Keratinocyte (primary cell): ENCODE results near the gene AK2. TPM values are rescaled to one million over a fixed set of nuclear protein-coding genes. Genes with fewer than 3 reads are reported as not detected.

Source experiments
- DNase-seq: peaks from one replicate; pipeline ENCODE4 v3.0.0-alpha.2; 2011; ENCODE audit warnings: low read depth, missing footprints, low spot score
- FAIRE-seq: peaks from 2 replicates; lab custom pipeline; 2011; peaks lifted over from hg19 to GRCh38; lab: Jason Lieb, UNC
- H2AFZ ChIP-seq: 2 replicates; pipeline ENCODE4 v1.6.0; 2012; ENCODE audit warnings: low read length, control low read depth, inconsistent platforms; ENCODE audit not compliant: control insufficient read depth
- H3K27ac ChIP-seq: 2 replicates; pipeline ENCODE4 v1.5.1; 2011; ENCODE audit warnings: low read length; ENCODE audit not compliant: control insufficient read depth, insufficient read depth
- H3K27me3 ChIP-seq: 3 replicates; pipeline ENCODE4 v1.6.0; 2011; ENCODE audit warnings: low read length; ENCODE audit not compliant: control insufficient read depth, insufficient read depth; ENCODE audit errors: extremely low read depth
- H3K36me3 ChIP-seq, 2 experiments: 2 replicates in 1 of 2; 3 replicates in 1 of 2; pipeline ENCODE4 v1.5.1; 2011; ENCODE audit warnings: low read length in 2 of 2, mild to moderate bottlenecking in 1 of 2; ENCODE audit not compliant: control insufficient read depth in 2 of 2, insufficient read depth in 2 of 2; ENCODE audit errors: extremely low read depth in 1 of 2
- H3K4me1 ChIP-seq: 3 replicates; pipeline ENCODE4 v1.5.1; 2011; ENCODE audit warnings: low read length; ENCODE audit not compliant: control insufficient read depth, insufficient read depth; ENCODE audit errors: extremely low read depth
- H3K4me2 ChIP-seq: 3 replicates; pipeline ENCODE4 v1.6.0; 2011; ENCODE audit warnings: low read depth, low read length; ENCODE audit not compliant: control insufficient read depth, insufficient read depth; ENCODE audit errors: extremely low read depth
- H3K4me3 ChIP-seq, 3 experiments: fragments of 200-600 bp in 1 of 3; sonication (generic) in 1 of 3; 2 replicates in 2 of 3; 3 replicates in 1 of 3; pipeline ENCODE4 v1.5.1; 2011 to 2016; ENCODE audit warnings: low read length in 3 of 3, mild to moderate bottlenecking in 3 of 3, control low read depth in 2 of 3, inconsistent platforms in 1 of 3, low read depth in 1 of 3, mixed read lengths in 1 of 3, mixed run types in 1 of 3, moderate library complexity in 1 of 3; ENCODE audit not compliant: control insufficient read depth in 2 of 3, insufficient read depth in 2 of 3; ENCODE audit errors: extremely low read depth in 1 of 3
- H3K79me2 ChIP-seq: 2 replicates; pipeline ENCODE4 v1.6.0; 2012; ENCODE audit warnings: low read length; ENCODE audit not compliant: control insufficient read depth, insufficient read depth
- H3K9ac ChIP-seq: 3 replicates; pipeline ENCODE4 v1.6.0; 2011; ENCODE audit warnings: low read length; ENCODE audit not compliant: control insufficient read depth, insufficient read depth; ENCODE audit errors: extremely low read depth
- H3K9me1 ChIP-seq: 3 replicates; pipeline ENCODE4 v1.6.0; 2011; ENCODE audit warnings: low read length; ENCODE audit not compliant: control insufficient read depth, insufficient read depth; ENCODE audit errors: extremely low read depth
- H3K9me3 ChIP-seq: 2 replicates; pipeline ENCODE4 v1.5.1; 2012; ENCODE audit warnings: low read depth, low read length; ENCODE audit not compliant: control insufficient read depth
- H4K20me1 ChIP-seq: 3 replicates; pipeline ENCODE4 v1.6.0; 2011; ENCODE audit warnings: low read length; ENCODE audit not compliant: control insufficient read depth, insufficient read depth; ENCODE audit errors: extremely low read depth
- EZH2 ChIP-seq: IDR thresholded peaks from one replicate; pipeline ENCODE4 v1.6.1; 2012; ENCODE audit warnings: inconsistent platforms, mild to moderate bottlenecking, low read length, moderate library complexity
- dilution Hi-C: fragments of 300-500 bp; cut with MboI; formaldehyde crosslinking; loops from one replicate; pipeline ENCODE4 v1.7.0; 2020; ENCODE audit warnings: low sequenced_read_pairs; ENCODE audit not compliant: extremely low pct_ligation_motif_present
- polyA plus RNA-seq, 5 experiments: library from polyadenylated mRNA; depleted of rRNA in 3 of 5; stranded (reverse) in 3 of 5; stranded (forward) in 1 of 5; unstranded in 1 of 5; fragments of >200 nt; gene quantifications; 1 replicate in 1 of 5; 2 replicates in 3 of 5; 3 replicates in 1 of 5; pipeline versions ENCODE4 v1.2.1 to v1.2.3, GENCODE V29; 2011 to 2012; ENCODE audit warnings: missing spikeins in 2 of 5, low read depth in 1 of 5, low replicate concordance in 1 of 5
- TF ChIP-seq, protein P1 (sequence below), 3 experiments: IDR thresholded peaks in 1 of 3; conservative IDR thresholded peaks in 1 of 3; optimal IDR thresholded peaks in 1 of 3; 2 replicates in 2 of 3; 3 replicates in 1 of 3; pipeline versions ENCODE3 to v1.5.1; 2011; ENCODE audit warnings: low read length in 3 of 3, mild to moderate bottlenecking in 3 of 3, moderate library complexity in 2 of 3, control low read depth in 1 of 3, inconsistent platforms in 1 of 3; ENCODE audit not compliant: insufficient read depth in 2 of 3; ENCODE audit errors: extremely low read depth in 1 of 3

The AK2 gene
- polyA plus RNA-seq, 1 donor (not counting 4 experiments of a cell fraction or from before 2014, with no cell fraction given), result 258 TPM

DNA sequence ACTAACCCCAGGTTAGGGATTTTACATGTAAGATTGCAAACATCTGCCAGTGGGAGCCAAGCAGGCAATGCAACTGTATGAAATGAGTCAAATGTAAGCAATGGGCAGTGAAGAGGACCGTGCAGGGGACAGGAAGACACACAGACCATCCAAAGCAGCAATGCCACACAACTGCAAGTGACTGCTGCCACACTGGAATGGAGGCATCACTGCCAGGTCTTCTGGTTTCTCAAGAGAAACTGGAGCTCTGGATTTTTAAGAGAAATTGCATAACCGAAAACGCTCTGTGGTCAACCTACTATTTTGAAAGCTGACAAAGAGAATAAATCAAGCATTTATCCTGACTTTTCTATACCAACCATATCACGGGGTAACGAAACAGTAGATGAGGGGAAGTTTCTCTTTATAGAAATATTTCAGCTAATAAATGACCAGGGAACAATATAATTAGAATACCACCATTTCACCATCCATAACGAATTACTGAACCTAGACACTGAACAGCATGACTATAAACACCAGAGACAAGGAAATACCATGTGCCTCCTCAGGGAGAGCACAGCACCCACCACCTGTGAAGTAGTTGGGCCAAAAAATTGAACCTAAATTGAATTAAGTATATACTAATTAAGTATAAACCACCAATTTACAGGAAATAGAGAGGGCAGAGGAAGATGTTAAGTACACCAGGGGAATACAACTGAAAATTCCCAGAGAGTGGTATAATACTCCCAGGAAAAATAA lies 4.4 kb downstream of the AK2 start:
- Histone ChIP-seq H3K79me2 (peaks cover 89% of the 10 kb centered on the region), H3K4me2 (no peak overlapping the region), H3K4me3 (no peak overlapping the region), H3K27ac (no peak overlapping the region), H3K36me3 (peaks cover 11 to 23% of the 10 kb centered on the region in 2 experiments), H4K20me1 (peaks cover 4% of the 10 kb centered on the region), H3K27me3 (no peaks in the 10 kb centered on the region), H2AFZ (no peak overlapping the region), H3K9me1 (peaks cover 2% of the 10 kb centered on the region), H3K4me1 (peaks cover 13% of the 10 kb centered on the region), H3K9ac (no peak overlapping the region), H3K9me3 (no peaks in the 10 kb centered on the region)
- dilution Hi-C loops, result no loop called here
- no peak for DNase-seq
- TF ChIP-seq, protein P1, sequence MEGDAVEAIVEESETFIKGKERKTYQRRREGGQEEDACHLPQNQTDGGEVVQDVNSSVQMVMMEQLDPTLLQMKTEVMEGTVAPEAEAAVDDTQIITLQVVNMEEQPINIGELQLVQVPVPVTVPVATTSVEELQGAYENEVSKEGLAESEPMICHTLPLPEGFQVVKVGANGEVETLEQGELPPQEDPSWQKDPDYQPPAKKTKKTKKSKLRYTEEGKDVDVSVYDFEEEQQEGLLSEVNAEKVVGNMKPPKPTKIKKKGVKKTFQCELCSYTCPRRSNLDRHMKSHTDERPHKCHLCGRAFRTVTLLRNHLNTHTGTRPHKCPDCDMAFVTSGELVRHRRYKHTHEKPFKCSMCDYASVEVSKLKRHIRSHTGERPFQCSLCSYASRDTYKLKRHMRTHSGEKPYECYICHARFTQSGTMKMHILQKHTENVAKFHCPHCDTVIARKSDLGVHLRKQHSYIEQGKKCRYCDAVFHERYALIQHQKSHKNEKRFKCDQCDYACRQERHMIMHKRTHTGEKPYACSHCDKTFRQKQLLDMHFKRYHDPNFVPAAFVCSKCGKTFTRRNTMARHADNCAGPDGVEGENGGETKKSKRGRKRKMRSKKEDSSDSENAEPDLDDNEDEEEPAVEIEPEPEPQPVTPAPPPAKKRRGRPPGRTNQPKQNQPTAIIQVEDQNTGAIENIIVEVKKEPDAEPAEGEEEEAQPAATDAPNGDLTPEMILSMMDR (optimal IDR thresholded peaks at IDR 0.05 in 1 of 3, IDR thresholded peaks at IDR 0.05 in 1 of 3, conservative IDR thresholded peaks at IDR 0.05 in 1 of 3; ENCODE audit: extremely low read depth in 1 of 3, insufficient read depth in 2 of 3, low read length in 3 of 3), result no peak
- no peak for TF ChIP-seq EZH2
- no peak for FAIRE-seq

DNA sequence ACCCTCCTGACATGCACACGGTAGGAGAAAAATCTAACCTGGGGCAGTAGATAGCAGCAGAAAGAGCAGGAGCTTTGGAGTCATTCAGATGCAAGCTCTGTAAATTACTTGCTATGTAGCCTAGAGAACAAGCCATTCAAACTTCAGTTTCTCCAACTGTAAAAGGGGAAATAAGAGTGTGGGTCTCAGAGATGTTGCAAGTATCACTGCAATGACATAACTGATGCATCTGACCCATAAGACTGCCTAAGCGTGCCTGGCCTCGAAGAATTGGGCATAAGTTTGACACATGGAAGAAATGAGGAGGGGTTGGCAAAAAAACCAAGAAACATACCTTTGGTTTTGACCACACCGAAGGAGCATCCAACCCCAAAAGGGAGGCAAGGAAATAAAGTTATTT lies 5.2 kb downstream of the AK2 start:
- H3K79me2 ChIP-seq, result peaks cover 95% of the 10 kb centered on the region
- H3K27ac ChIP-seq, result no peak overlapping the region
- no peak overlapping the region for H2AFZ ChIP-seq
- peaks cover 11 to 23% of the 10 kb centered on the region in 2 experiments for H3K36me3 ChIP-seq
- peaks cover 2% of the 10 kb centered on the region for H3K9me1 ChIP-seq
- DNase-seq, result no peak
- dilution Hi-C loops, result no loop called here
- no peak overlapping the region for H3K4me3 ChIP-seq
- H3K9me3 ChIP-seq, result no peaks in the 10 kb centered on the region
- peaks cover 4% of the 10 kb centered on the region for H4K20me1 ChIP-seq
- no peak overlapping the region for H3K9ac ChIP-seq
- H3K4me1 ChIP-seq, result peaks cover 9% of the 10 kb centered on the region
- TF ChIP-seq EZH2, result no peak
- TF ChIP-seq, protein P1 (optimal IDR thresholded peaks at IDR 0.05 in 1 of 3, IDR thresholded peaks at IDR 0.05 in 1 of 3, conservative IDR thresholded peaks at IDR 0.05 in 1 of 3; ENCODE audit: extremely low read depth in 1 of 3, insufficient read depth in 2 of 3, low read length in 3 of 3), result no peak
- H3K27me3 ChIP-seq, result no peaks in the 10 kb centered on the region
- no peak overlapping the region for H3K4me2 ChIP-seq
- FAIRE-seq, result no peak
